K562 (cell line): ENCODE measurements around the gene GINS3. TPM values are rescaled to one million over a fixed set of nuclear protein-coding genes. Genes with fewer than 3 reads are reported as not detected.

Experiments
- CBX5 ChIP-seq: IDR thresholded peaks from 2 replicates; pipeline ENCODE4 v1.6.1; 2014; ENCODE audit warnings: low read depth, borderline replicate concordance
- CEBPB ChIP-seq: fragments of 450-650 bp; IDR thresholded peaks from 2 replicates; pipeline ENCODE4 v1.6.1; 2016; ENCODE audit warnings: missing genetic modification characterization, missing compliant biosample characterization
- ELK1 ChIP-seq: sonication (generic); formaldehyde crosslinking; IDR thresholded peaks from 2 replicates; pipeline ENCODE4 v1.8.1; 2022; ENCODE audit warnings: missing genetic modification reagents
- ESRRB ChIP-seq: fragments of 250-450 bp; sonication (Bioruptor Pico); IDR thresholded peaks from 2 replicates; pipeline ENCODE4 v1.5.0; 2020; ENCODE audit warnings: mild to moderate bottlenecking, moderate library complexity, borderline replicate concordance
- ETS2 ChIP-seq: IDR thresholded peaks from 2 replicates; pipeline ENCODE4 v1.6.1; 2016; ENCODE audit warnings: borderline replicate concordance, missing genetic modification characterization, mild to moderate bottlenecking, moderate library complexity, missing compliant biosample characterization; ENCODE audit not compliant: poor library complexity, severe bottlenecking
- HNRNPL ChIP-seq: fragments of 200-400 bp; formaldehyde crosslinking; IDR thresholded peaks from 2 replicates; pipeline ENCODE4 v1.6.1; 2017; ENCODE audit warnings: low read depth, mild to moderate bottlenecking, low read length
- HOXB6 ChIP-seq: fragments of 250-450 bp; sonication (Bioruptor Pico); IDR thresholded peaks from 2 replicates; pipeline ENCODE4 v1.5.1; 2022; ENCODE audit warnings: mild to moderate bottlenecking, borderline replicate concordance
- KDM1A ChIP-seq, 2 experiments: fragments of 450-650 bp; IDR thresholded peaks; 2 replicates each; pipeline ENCODE4 v1.6.1; 2016; ENCODE audit warnings: mild to moderate bottlenecking in 2 of 2
- KHSRP ChIP-seq: fragments of 450-650 bp; IDR thresholded peaks from 2 replicates; pipeline ENCODE4 v1.6.1; 2017
- NR1H2 ChIP-seq: sonication (generic); formaldehyde crosslinking; IDR thresholded peaks from 2 replicates; pipeline ENCODE4 v1.4.0; 2020; ENCODE audit warnings: mild to moderate bottlenecking, missing genetic modification reagents
- NR4A1 ChIP-seq, 2 experiments: fragments of 250-450 bp in 1 of 2; fragments of 450-650 bp in 1 of 2; sonication (Bioruptor Pico) in 1 of 2; IDR thresholded peaks; 2 replicates each; pipeline versions ENCODE4 v1.4.0 to v1.6.1; 2016 to 2020; ENCODE audit warnings: mild to moderate bottlenecking in 2 of 2, missing compliant biosample characterization in 1 of 2, missing genetic modification characterization in 1 of 2, moderate library complexity in 1 of 2
- RNF2 ChIP-seq: sonication (generic); IDR thresholded peaks from 2 replicates; pipeline ENCODE4 v1.6.1; 2016
- SAFB2 ChIP-seq: fragments of 200-400 bp; formaldehyde crosslinking; IDR thresholded peaks from 2 replicates; pipeline ENCODE4 v1.6.1; 2018; ENCODE audit warnings: borderline replicate concordance, low read length, low read depth, moderate library complexity; ENCODE audit not compliant: severe bottlenecking
- TCF7L2 ChIP-seq: fragments of 150-350 bp; IDR thresholded peaks from 2 replicates; pipeline ENCODE4 v1.6.1; 2016; ENCODE audit warnings: low read depth, mild to moderate bottlenecking, low read length, moderate library complexity
- TRIM24 ChIP-seq, 2 experiments: fragments of 450-650 bp; IDR thresholded peaks; 2 replicates each; pipeline ENCODE4 v1.6.1; 2016
- XRCC4 ChIP-seq: IDR thresholded peaks from one replicate; pipeline ENCODE4 v1.6.1; 2011; ENCODE audit not compliant: insufficient read depth, insufficient read length; ENCODE audit errors: extremely low read depth
- YBX1 ChIP-seq: fragments of 450-650 bp; IDR thresholded peaks from 2 replicates; pipeline ENCODE4 v1.7.1; 2016; ENCODE audit warnings: mild to moderate bottlenecking
- ZFPM2 ChIP-seq: fragments of 250-450 bp; sonication (Bioruptor Pico); IDR thresholded peaks from 2 replicates; pipeline ENCODE4 v1.5.1; 2022; ENCODE audit warnings: mild to moderate bottlenecking
- ZKSCAN1 ChIP-seq: fragments of 150-350 bp; IDR thresholded peaks from 2 replicates; pipeline ENCODE4 v1.6.1; 2016; ENCODE audit warnings: low read depth, low read length
- ZNF121 ChIP-seq: sonication (generic); formaldehyde crosslinking; conservative IDR thresholded peaks from 2 replicates; pipeline ENCODE4 v1.8.0; 2022; ENCODE audit warnings: missing genetic modification reagents
- polyA plus RNA-seq, 8 experiments: library from polyadenylated mRNA; depleted of rRNA in 4 of 8; stranded (reverse) in 5 of 8; unstranded in 3 of 8; fragments of >200 nt; fragmentation: Nextera tagmentation in 2 of 8; fragmentation: Illumina TruSeq in 1 of 8; extraction: Ambion mirVana in 2 of 8; extraction: Trizol in 1 of 8; gene quantifications; 2 replicates each; pipeline versions ENCODE4 v1.2.1 to v1.2.3, GENCODE V29; 2011 to 2014; ENCODE audit warnings: inconsistent platforms in 1 of 8, missing spikeins in 1 of 8
- total RNA-seq, 7 experiments: library from RNA; depleted of rRNA in 6 of 7; stranded (reverse); fragments of >200 nt in 6 of 7; fragmentation: Illumina TruSeq in 2 of 7; extraction: Trizol in 2 of 7; gene quantifications; 2 replicates each; pipeline versions ENCODE4 v1.2.1 to v1.2.3, GENCODE V29; 2011 to 2021; ENCODE audit warnings: low replicate concordance in 1 of 7
- TF ChIP-seq, protein P1 (sequence below): sonication (generic); formaldehyde crosslinking; IDR thresholded peaks from 2 replicates; pipeline ENCODE4 v1.8.0; 2022; ENCODE audit warnings: mild to moderate bottlenecking, missing genetic modification reagents, borderline replicate concordance
- TF ChIP-seq, protein P2 (sequence below): fragments of 450-650 bp; IDR thresholded peaks from 2 replicates; pipeline ENCODE4 v1.6.1; 2017; ENCODE audit warnings: antibody characterized with exemption
- TF ChIP-seq, protein P3 (sequence below), 2 experiments: fragments of 450-650 bp in 1 of 2; sonication (generic) in 1 of 2; formaldehyde crosslinking; conservative IDR thresholded peaks; 2 replicates each; pipeline versions ENCODE4 v1.4.0 to v1.8.1; 2020 to 2022; ENCODE audit warnings: mild to moderate bottlenecking in 1 of 2, missing genetic modification reagents in 1 of 2

The GINS3 gene
- total and polyA plus RNA-seq, 9 of the 15 experiments (the other 6 are each of a cell fraction or from before 2014, with no cell fraction given): 17.8 to 31.9 (median 25.4) TPM

DNA sequence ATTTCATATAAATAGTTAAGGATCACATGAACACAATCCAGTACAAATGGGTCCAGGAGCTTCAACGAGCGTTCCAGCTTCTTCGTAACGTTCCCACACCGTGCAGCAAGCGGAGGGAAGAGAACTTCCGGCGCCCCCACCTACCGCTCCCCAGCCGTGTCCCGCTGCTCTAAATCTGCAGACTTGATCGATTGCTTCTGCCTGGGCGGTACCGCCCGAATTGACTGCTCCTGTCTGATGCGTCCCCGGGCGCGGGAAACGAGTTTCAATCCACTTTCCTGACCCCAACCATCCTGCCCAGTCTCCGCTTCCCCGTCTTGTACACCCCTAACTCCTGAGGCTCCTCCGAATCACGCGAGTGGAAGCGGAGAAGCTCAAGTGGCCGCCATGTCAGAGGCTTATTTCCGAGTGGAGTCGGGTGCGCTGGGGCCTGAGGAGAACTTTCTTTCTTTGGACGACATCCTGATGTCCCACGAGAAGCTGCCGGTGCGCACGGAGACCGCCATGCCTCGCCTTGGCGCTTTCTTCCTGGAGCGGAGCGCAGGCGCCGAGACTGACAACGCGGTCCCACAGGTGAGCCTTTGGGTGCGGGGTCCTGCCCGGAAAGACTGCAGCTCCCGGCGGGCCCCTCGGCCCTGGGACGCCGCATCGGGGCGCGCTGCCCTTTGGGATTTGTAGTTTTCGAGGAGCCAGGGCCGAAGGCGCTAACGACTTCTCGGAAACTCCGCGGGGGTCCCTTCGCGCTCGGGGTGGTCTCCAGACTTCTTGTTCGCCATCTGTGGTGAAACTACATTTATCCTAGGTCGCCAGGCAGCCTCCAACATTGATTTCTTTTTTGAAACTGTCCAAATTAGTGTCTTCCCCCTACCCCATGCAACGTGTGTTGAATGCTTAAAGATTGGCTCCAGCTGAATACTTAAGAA lies at the start of gene GINS3 (continued):
- TF ChIP-seq HOXB6 (CRISPR knock-in tag) (no peak), NR4A1 (CRISPR knock-in tag; IDR thresholded peaks at IDR 0.05) (no peak), NR4A1 (tag; IDR thresholded peaks at IDR 0.05) (0 out of 2 replicates have a peak, but pooled peaks have one; percentile 27), KHSRP (no peak), YBX1 (no peak), CBX5 (peak; percentile 4; the same call in 1 of the 2 replicates), ZNF121 (CRISPR knock-in tag) (no peak), ETS2 (no peak), ESRRB (CRISPR knock-in tag) (no peak), KDM1A (IDR thresholded peaks at IDR 0.05) (no peak), TCF7L2 (no peak), RNF2 (peak; percentile 80; the same call in 1 of the 2 replicates), ELK1 (CRISPR knock-in tag) (no peak), SAFB2 (no peak), ZFPM2 (CRISPR knock-in tag) (no peak), XRCC4 (no peak), HNRNPL (no peak), ZKSCAN1 (peak; percentile 70; the same call in 1 of the 2 replicates), TRIM24 (IDR thresholded peaks at IDR 0.05) (peak; percentile 37 to 79; a peak in 2 of 4 replicates), NR1H2 (CRISPR knock-in tag) (peak; percentile 57; the same call in 1 of the 2 replicates), CEBPB (no peak)
- TF ChIP-seq, protein P1, sequence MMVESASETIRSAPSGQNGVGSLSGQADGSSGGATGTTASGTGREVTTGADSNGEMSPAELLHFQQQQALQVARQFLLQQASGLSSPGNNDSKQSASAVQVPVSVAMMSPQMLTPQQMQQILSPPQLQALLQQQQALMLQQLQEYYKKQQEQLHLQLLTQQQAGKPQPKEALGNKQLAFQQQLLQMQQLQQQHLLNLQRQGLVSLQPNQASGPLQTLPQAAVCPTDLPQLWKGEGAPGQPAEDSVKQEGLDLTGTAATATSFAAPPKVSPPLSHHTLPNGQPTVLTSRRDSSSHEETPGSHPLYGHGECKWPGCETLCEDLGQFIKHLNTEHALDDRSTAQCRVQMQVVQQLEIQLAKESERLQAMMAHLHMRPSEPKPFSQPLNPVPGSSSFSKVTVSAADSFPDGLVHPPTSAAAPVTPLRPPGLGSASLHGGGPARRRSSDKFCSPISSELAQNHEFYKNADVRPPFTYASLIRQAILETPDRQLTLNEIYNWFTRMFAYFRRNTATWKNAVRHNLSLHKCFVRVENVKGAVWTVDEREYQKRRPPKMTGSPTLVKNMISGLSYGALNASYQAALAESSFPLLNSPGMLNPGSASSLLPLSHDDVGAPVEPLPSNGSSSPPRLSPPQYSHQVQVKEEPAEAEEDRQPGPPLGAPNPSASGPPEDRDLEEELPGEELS (CRISPR knock-in tag): no peak
- TF ChIP-seq, protein P2, sequence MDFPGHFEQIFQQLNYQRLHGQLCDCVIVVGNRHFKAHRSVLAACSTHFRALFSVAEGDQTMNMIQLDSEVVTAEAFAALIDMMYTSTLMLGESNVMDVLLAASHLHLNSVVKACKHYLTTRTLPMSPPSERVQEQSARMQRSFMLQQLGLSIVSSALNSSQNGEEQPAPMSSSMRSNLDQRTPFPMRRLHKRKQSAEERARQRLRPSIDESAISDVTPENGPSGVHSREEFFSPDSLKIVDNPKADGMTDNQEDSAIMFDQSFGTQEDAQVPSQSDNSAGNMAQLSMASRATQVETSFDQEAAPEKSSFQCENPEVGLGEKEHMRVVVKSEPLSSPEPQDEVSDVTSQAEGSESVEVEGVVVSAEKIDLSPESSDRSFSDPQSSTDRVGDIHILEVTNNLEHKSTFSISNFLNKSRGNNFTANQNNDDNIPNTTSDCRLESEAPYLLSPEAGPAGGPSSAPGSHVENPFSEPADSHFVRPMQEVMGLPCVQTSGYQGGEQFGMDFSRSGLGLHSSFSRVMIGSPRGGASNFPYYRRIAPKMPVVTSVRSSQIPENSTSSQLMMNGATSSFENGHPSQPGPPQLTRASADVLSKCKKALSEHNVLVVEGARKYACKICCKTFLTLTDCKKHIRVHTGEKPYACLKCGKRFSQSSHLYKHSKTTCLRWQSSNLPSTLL: peak; percentile 39; the same call in 1 of the 2 replicates
- TF ChIP-seq, protein P3, sequence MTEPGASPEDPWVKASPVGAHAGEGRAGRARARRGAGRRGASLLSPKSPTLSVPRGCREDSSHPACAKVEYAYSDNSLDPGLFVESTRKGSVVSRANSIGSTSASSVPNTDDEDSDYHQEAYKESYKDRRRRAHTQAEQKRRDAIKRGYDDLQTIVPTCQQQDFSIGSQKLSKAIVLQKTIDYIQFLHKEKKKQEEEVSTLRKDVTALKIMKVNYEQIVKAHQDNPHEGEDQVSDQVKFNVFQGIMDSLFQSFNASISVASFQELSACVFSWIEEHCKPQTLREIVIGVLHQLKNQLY (CRISPR knock-in tag; conservative IDR thresholded peaks at IDR 0.05): no peak
